NB4 (cell line): ENCODE data around the gene KIRREL1.

ENCODE experiments used
- CTCF ChIP-seq: IDR thresholded peaks from one replicate; pipeline ENCODE4 v1.5.1; 2012; ENCODE audit warnings: low read depth, low read length
- MAX ChIP-seq: IDR thresholded peaks from 2 replicates; pipeline ENCODE4 v1.6.1; 2011; ENCODE audit warnings: low read depth, low read length
- MYC ChIP-seq: IDR thresholded peaks from 2 replicates; pipeline ENCODE4 v1.6.1; 2011; ENCODE audit warnings: low read depth, low read length

DNA sequence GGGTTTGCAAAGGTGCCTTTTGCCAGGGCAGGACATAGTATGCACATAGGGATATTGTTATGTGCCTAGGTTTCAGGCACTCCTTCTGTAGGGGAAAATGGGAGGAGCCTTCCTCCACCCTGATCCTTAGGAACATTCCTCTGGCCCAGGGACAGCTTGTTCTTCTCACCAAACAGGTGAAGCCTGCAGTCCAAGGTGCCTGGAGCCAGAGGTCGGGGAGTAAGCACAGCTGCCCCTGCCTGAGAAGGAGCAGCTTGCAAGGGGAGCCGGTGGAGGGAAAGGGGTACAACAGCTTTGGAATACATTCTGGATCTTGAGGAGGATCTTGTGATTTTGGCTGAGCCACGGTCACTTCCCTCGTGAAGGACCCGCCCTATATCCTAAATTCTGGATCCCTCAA, 104.8 kb downstream of the KIRREL1 start:
- TF ChIP-seq CTCF (no peak), MYC (no peak), MAX (no peak)
